IMR-90 (cell line): ENCODE data around the gene GLRA2.

Experiments used
- ELK1 ChIP-seq: fragments of 150-350 bp; IDR thresholded peaks from 2 replicates; pipeline ENCODE4 v1.6.1; 2016; ENCODE audit warnings: low read depth, mild to moderate bottlenecking, low read length, moderate library complexity, borderline replicate concordance
- MAFK ChIP-seq: IDR thresholded peaks from 2 replicates; pipeline ENCODE4 v1.6.1; 2012; ENCODE audit warnings: low read depth, low read length, improper control_type of control experiment
- MAZ ChIP-seq: IDR thresholded peaks from 2 replicates; pipeline ENCODE4 v1.6.1; 2012; ENCODE audit warnings: low read depth, mild to moderate bottlenecking, low read length, improper control_type of control experiment, moderate library complexity, borderline replicate concordance
- NFE2L2 ChIP-seq: fragments of 150-350 bp; IDR thresholded peaks from 2 replicates; pipeline ENCODE4 v1.6.1; 2016; ENCODE audit warnings: low read depth, mild to moderate bottlenecking, low read length
- POLR2A ChIP-seq: IDR thresholded peaks from 2 replicates; pipeline ENCODE4 v1.6.1; 2012; ENCODE audit warnings: mild to moderate bottlenecking, low read depth, low read length
- TF ChIP-seq, protein P1 (sequence below): conservative IDR thresholded peaks from 2 replicates; pipeline ENCODE4 v1.5.1; 2012; ENCODE audit warnings: mild to moderate bottlenecking, low read depth, low read length, improper control_type of control experiment

GRCh38 chrX:14564058-14564457 lies 34.7 kb downstream of the GLRA2 start:
- TF ChIP-seq POLR2A (no peak), ELK1 (no peak), NFE2L2 (no peak), MAZ (no peak), MAFK (no peak)
- TF ChIP-seq, protein P1, sequence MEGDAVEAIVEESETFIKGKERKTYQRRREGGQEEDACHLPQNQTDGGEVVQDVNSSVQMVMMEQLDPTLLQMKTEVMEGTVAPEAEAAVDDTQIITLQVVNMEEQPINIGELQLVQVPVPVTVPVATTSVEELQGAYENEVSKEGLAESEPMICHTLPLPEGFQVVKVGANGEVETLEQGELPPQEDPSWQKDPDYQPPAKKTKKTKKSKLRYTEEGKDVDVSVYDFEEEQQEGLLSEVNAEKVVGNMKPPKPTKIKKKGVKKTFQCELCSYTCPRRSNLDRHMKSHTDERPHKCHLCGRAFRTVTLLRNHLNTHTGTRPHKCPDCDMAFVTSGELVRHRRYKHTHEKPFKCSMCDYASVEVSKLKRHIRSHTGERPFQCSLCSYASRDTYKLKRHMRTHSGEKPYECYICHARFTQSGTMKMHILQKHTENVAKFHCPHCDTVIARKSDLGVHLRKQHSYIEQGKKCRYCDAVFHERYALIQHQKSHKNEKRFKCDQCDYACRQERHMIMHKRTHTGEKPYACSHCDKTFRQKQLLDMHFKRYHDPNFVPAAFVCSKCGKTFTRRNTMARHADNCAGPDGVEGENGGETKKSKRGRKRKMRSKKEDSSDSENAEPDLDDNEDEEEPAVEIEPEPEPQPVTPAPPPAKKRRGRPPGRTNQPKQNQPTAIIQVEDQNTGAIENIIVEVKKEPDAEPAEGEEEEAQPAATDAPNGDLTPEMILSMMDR = no peak
